Right forelimb (tissue), 1 donor: ENCODE measurements around the gene ADAM10.
"Not testable (repeated sequence)": the region's sequence is repeated elsewhere in the genome, so short reads cannot be mapped to it uniquely, and the experiment has no call there.

Experiments used
- DNase-seq: peaks from one replicate; pipeline ENCODE4 v3.0.0-alpha.2; 2018

ADAM10 gene

GRCh38 chr15:58665672-58666071 lies 83.8 kb downstream of the ADAM10 start:
- DNase-seq = no peak

GRCh38 chr15:58650102-58650501 lies 99.4 kb downstream of the ADAM10 start:
- no peak for DNase-seq

GRCh38 chr15:58649175-58649574 lies 100.3 kb downstream of the ADAM10 start:
- no peak for DNase-seq

GRCh38 chr15:58643996-58644395 lies 105.5 kb downstream of the ADAM10 start:
- no peak for DNase-seq

- no peak for DNase-seq
Observed at GRCh38 chr15:58641660-58642059, 107.8 kb downstream of the ADAM10 start.

- DNase-seq = no peak
Observed at GRCh38 chr15:58639992-58640391, 109.5 kb downstream of the ADAM10 start.

- no peak for DNase-seq
Observed at GRCh38 chr15:58639002-58639756, 110.3 kb downstream of the ADAM10 start.

- no peak for DNase-seq
Observed at GRCh38 chr15:58632789-58633188, 116.7 kb downstream of the ADAM10 start.

GRCh38 chr15:58631319-58631718 lies 118.2 kb downstream of the ADAM10 start:
- no peak for DNase-seq

- DNase-seq = no peak
Observed at GRCh38 chr15:58629625-58630024, 119.9 kb downstream of the ADAM10 start.

- DNase-seq = no peak
Observed at GRCh38 chr15:58628206-58628947, 121.1 kb downstream of the ADAM10 start.

- no peak for DNase-seq
Observed at GRCh38 chr15:58627701-58628100, 121.8 kb downstream of the ADAM10 start.

- no peak for DNase-seq
Observed at GRCh38 chr15:58627046-58627445, 122.5 kb downstream of the ADAM10 start.

- DNase-seq = no peak
Observed at GRCh38 chr15:58626378-58626777, 123.1 kb downstream of the ADAM10 start.

GRCh38 chr15:58622877-58623276 lies 126.6 kb downstream of the ADAM10 start:
- no peak for DNase-seq

- DNase-seq = not testable (repeated sequence)
Observed at GRCh38 chr15:58620268-58620667, 129.2 kb downstream of the ADAM10 start.

GRCh38 chr15:58616171-58616570 lies 133.3 kb downstream of the ADAM10 start:
- DNase-seq = no peak

GRCh38 chr15:58611731-58612676 lies 137.5 kb downstream of the ADAM10 start:
- no peak for DNase-seq

- no peak for DNase-seq
Observed at GRCh38 chr15:58608711-58609110, 140.8 kb downstream of the ADAM10 start.

GRCh38 chr15:58608129-58608590 lies 141.3 kb downstream of the ADAM10 start:
- no peak for DNase-seq

- no peak for DNase-seq
Observed at GRCh38 chr15:58606577-58607080, 142.9 kb downstream of the ADAM10 start.

GRCh38 chr15:58605931-58606530 lies 143.5 kb downstream of the ADAM10 start:
- no peak for DNase-seq
